DND-41 (cell line): ENCODE data around the gene FBLN1.

ENCODE experiments used
- EZH2 ChIP-seq: IDR thresholded peaks from 3 replicates; pipeline ENCODE4 v1.6.1; 2012; ENCODE audit warnings: borderline replicate concordance, low read depth, mild to moderate bottlenecking, moderate library complexity, low read length, inconsistent platforms; ENCODE audit not compliant: severe bottlenecking
- TF ChIP-seq, protein P1 (sequence below): IDR thresholded peaks from 2 replicates; pipeline ENCODE4 v1.5.1; 2012; ENCODE audit warnings: borderline replicate concordance, low read length, moderate library complexity, mild to moderate bottlenecking; ENCODE audit not compliant: poor library complexity, severe bottlenecking; ENCODE audit errors: extremely low read depth

DNA sequence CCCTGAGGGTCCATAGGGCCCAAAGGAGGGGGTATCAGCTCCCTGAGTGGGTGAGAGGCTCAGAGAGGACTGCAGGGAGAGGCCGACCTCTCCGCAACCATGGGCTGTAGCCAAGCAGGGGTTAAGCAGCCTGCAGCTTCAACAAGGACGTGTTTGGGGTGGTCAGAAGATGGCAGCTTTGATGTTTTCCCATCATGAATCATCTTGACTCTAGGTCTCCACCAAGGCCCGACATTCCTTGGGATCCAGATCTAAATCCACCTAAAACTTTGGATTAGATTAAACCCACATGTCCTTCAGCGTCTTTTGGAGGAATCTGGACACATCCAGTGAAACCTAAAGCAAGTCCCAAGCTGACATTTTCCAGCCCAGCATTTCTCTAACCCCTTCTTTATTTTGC, 19.8 kb downstream of the FBLN1 start:
- TF ChIP-seq, protein P1, sequence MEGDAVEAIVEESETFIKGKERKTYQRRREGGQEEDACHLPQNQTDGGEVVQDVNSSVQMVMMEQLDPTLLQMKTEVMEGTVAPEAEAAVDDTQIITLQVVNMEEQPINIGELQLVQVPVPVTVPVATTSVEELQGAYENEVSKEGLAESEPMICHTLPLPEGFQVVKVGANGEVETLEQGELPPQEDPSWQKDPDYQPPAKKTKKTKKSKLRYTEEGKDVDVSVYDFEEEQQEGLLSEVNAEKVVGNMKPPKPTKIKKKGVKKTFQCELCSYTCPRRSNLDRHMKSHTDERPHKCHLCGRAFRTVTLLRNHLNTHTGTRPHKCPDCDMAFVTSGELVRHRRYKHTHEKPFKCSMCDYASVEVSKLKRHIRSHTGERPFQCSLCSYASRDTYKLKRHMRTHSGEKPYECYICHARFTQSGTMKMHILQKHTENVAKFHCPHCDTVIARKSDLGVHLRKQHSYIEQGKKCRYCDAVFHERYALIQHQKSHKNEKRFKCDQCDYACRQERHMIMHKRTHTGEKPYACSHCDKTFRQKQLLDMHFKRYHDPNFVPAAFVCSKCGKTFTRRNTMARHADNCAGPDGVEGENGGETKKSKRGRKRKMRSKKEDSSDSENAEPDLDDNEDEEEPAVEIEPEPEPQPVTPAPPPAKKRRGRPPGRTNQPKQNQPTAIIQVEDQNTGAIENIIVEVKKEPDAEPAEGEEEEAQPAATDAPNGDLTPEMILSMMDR = no peak
- TF ChIP-seq EZH2 = no peak
